NCI-H82 (cell line): ENCODE data around the gene HIVEP3.

Experiments used
- DNase-seq: peaks from one replicate; lab custom pipeline; 2025; lab: John Stamatoyannopoulos, UW

HIVEP3 gene

GRCh38 chr1:41464885-41465284 lies 453.8 kb downstream of the HIVEP3 start:
- peak; percentile 87 for DNase-seq

GRCh38 chr1:41463516-41463915 lies 455.2 kb downstream of the HIVEP3 start:
- no peak for DNase-seq

GRCh38 chr1:41462680-41463004 lies 456.1 kb downstream of the HIVEP3 start:
- DNase-seq: no peak

GRCh38 chr1:41461790-41462679 lies 456.7 kb downstream of the HIVEP3 start:
- no peak for DNase-seq

- no peak for DNase-seq
These were observed 461.7 kb downstream of the HIVEP3 start for GRCh38 chr1:41456847-41457540.
